Activated B cell treated with CpG ODN at 0.5 μM for 24 hours (primary cell): ENCODE results near the gene CYP4F12. TPM values are rescaled to one million over a fixed set of nuclear protein-coding genes. Genes with fewer than 3 reads are reported as not detected.
"Not testable (repeated sequence)": the region's sequence is repeated elsewhere in the genome, so short reads cannot be mapped to it uniquely, and the experiment has no call there.

Experiments
- ATAC-seq: fragments of 200-7000 bp; cut with Tn5 transposase; one replicate; pipeline ENCODE4 v1.10.0; 2021; ENCODE audit warnings: low read depth, mild to moderate bottlenecking, moderate library complexity
- CTCF ChIA-PET: fragments of 350-600 bp; sonication (Branson Sonifier 250); formaldehyde crosslinking; loops from one replicate; lab custom pipeline; 2021; ENCODE audit warnings: antibody characterized with exemption; lab: Charles Lee
- POLR2A ChIA-PET: fragments of 350-600 bp; sonication (Branson Sonifier 250); formaldehyde crosslinking; loops from one replicate; lab custom pipeline; 2021; ENCODE audit warnings: antibody characterized with exemption; lab: Charles Lee
- DNase-seq: peaks from one replicate; pipeline ENCODE4 v3.0.0; 2022
- H3K27ac Mint-ChIP-seq: one replicate; pipeline ENCODE4 v1.8.0; 2020; ENCODE audit warnings: mixed read lengths
- H3K27me3 Mint-ChIP-seq: one replicate; pipeline ENCODE4 v1.8.0; 2021; ENCODE audit warnings: mixed read lengths
- H3K36me3 Mint-ChIP-seq: one replicate; pipeline ENCODE4 v1.8.0; 2021; ENCODE audit warnings: low read depth, mixed read lengths
- H3K4me1 Mint-ChIP-seq: one replicate; pipeline ENCODE4 v1.8.0; 2021; ENCODE audit warnings: mixed read lengths
- H3K4me3 Mint-ChIP-seq: one replicate; pipeline ENCODE4 v1.8.0; 2020; ENCODE audit warnings: mild to moderate bottlenecking, mixed read lengths
- H3K9me3 Mint-ChIP-seq: one replicate; pipeline ENCODE4 v1.8.0; 2020; ENCODE audit warnings: mixed read lengths
- CTCF ChIP-seq: fragments of 200-600 bp; IDR thresholded peaks from one replicate; pipeline ENCODE4 v1.8.0; 2022; ENCODE audit warnings: antibody characterized with exemption, mild to moderate bottlenecking
- intact Hi-C: fragments of 100-400 bp; cut with micrococcal nuclease; formaldehyde crosslinking; loops from one replicate; pipeline ENCODE4 v1.15.1; 2024
- total RNA-seq: library from RNA; stranded (reverse); gene quantifications from 2 replicates; pipeline ENCODE4 v1.2.3, GENCODE V29; 2022

CYP4F12 gene
- total RNA-seq, 1 donor from 2014 or later, result not detected

GRCh38 chr19:15643387-15643786 lies 29.5 kb upstream of the CYP4F12 start:
- DNase-seq, result no peak

DNA sequence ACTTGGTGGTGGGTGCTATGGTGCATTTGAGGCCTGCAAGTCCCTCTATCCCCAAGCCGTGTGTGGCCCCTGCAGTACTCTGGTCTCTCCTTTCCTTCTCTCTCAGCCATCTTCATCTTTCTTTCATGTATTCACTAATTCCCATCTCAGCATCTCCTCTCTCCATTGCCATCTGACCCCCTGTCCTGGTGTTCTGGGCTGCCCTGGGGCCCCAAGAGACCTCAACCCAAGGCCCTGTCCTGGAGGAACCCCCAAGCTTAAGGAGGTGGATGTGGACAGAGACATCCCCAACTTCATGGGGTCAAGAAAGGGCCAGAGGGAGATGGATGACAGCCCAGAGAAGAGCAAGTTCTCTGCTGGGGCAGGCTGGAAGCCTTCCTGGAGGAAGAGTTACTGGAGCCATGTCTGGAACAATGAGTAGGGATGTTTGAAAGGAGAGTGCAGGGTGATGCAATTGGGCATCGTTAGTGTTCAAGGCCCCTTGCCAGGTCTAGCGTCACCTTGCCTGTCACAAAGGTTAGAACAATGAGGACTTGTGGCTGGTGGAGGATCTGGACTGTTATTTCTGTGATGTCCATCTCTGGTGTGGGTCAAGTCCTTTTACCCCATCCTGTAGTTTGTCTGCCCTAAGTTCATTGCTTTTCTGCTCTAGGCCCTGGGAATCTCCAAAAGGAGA lies 28.7 kb upstream of the CYP4F12 start:
- ChIA-PET CTCF (no interaction called here), POLR2A (no interaction called here)
- Mint-ChIP-seq H3K36me3 (no peaks in the 10 kb centered on the region), H3K27ac (no peak overlapping the region), H3K27me3 (peaks cover 5% of the 10 kb centered on the region), H3K9me3 (no peaks in the 10 kb centered on the region), H3K4me3 (no peak overlapping the region), H3K4me1 (peaks cover 4% of the 10 kb centered on the region)
- no peak for TF ChIP-seq CTCF
- no peak for ATAC-seq
- DNase-seq, result no peak
- intact Hi-C loops, result no loop called here

More at GRCh38 chr19:15643387-15643786, 29.5 kb upstream of the CYP4F12 start:
- ChIA-PET POLR2A (no interaction called here), CTCF (no interaction called here)
- intact Hi-C loops, result no loop called here
- no peak for TF ChIP-seq CTCF
- Mint-ChIP-seq H3K27me3 (peaks cover 5% of the 10 kb centered on the region), H3K27ac (no peak overlapping the region), H3K4me3 (no peak overlapping the region), H3K9me3 (no peaks in the 10 kb centered on the region), H3K4me1 (peaks cover 4% of the 10 kb centered on the region), H3K36me3 (no peaks in the 10 kb centered on the region)
- no peak for ATAC-seq

GRCh38 chr19:15644816-15645215 lies 28.1 kb upstream of the CYP4F12 start:
- no peak overlapping the region for H3K4me3 Mint-ChIP-seq
- H3K27ac Mint-ChIP-seq, result no peak overlapping the region
- intact Hi-C loops, result no loop called here
- peaks cover 4% of the 10 kb centered on the region for H3K4me1 Mint-ChIP-seq
- TF ChIP-seq CTCF, result no peak
- H3K9me3 Mint-ChIP-seq, result no peaks in the 10 kb centered on the region
- CTCF ChIA-PET, result no interaction called here
- DNase-seq (no peak), ATAC-seq (no peak)
- POLR2A ChIA-PET, result no interaction called here
- H3K36me3 Mint-ChIP-seq, result no peaks in the 10 kb centered on the region
- H3K27me3 Mint-ChIP-seq, result peaks cover 5% of the 10 kb centered on the region

- H3K27ac Mint-ChIP-seq, result no peak overlapping the region
- ATAC-seq (no peak), DNase-seq (no peak)
- ChIA-PET CTCF (no interaction called here), POLR2A (no interaction called here)
- H3K9me3 Mint-ChIP-seq, result no peaks in the 10 kb centered on the region
- intact Hi-C loops, result no loop called here
- H3K4me1 Mint-ChIP-seq, result no peaks in the 10 kb centered on the region
- H3K4me3 Mint-ChIP-seq, result no peak overlapping the region
- H3K36me3 Mint-ChIP-seq, result no peaks in the 10 kb centered on the region
- TF ChIP-seq CTCF, result no peak
- peaks cover 18% of the 10 kb centered on the region for H3K27me3 Mint-ChIP-seq
These were observed 23.4 kb upstream of the CYP4F12 start for GRCh38 chr19:15649526-15649925.

DNA sequence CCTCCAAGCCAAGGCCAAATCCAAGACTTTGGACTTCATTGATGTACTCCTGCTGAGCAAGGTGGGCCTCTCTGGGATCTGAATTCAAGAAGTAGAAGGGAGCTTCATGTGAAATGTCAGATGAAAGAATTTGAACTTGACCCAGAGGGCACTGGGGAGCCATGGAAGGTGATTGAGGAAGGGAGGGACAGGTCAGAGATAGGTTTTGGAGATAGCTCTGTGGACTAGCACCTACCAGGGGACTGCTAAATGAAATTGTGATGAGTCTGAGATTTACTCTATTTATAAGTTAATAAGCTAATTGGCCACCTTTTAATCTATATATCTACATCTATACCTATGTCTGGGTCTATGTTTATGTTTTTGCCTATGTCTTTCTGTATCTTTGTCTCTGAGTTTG lies 22.8 kb upstream of the CYP4F12 start:
- DNase-seq, ATAC-seq, POLR2A ChIA-PET, H3K27ac Mint-ChIP-seq, H3K36me3 Mint-ChIP-seq, H3K9me3 Mint-ChIP-seq, H3K4me1 Mint-ChIP-seq, intact Hi-C loops, CTCF ChIA-PET, H3K4me3 Mint-ChIP-seq: not testable (repeated sequence)
- peaks cover 18% of the 10 kb centered on the region for H3K27me3 Mint-ChIP-seq

GRCh38 chr19:15651791-15652190 lies 21.1 kb upstream of the CYP4F12 start:
- TF ChIP-seq CTCF, result no peak
- POLR2A ChIA-PET, result no interaction called here
- no peaks in the 10 kb centered on the region for H3K9me3 Mint-ChIP-seq
- H3K4me1 Mint-ChIP-seq, result no peaks in the 10 kb centered on the region
- CTCF ChIA-PET, result no interaction called here
- no peak overlapping the region for H3K27ac Mint-ChIP-seq
- DNase-seq, result no peak
- intact Hi-C loops, result no loop called here
- no peak for ATAC-seq
- no peak overlapping the region for H3K4me3 Mint-ChIP-seq
- H3K36me3 Mint-ChIP-seq, result no peaks in the 10 kb centered on the region
- peaks cover 15% of the 10 kb centered on the region for H3K27me3 Mint-ChIP-seq
